Ovary (tissue), 3 donors: Measurements from ENCODE around the gene RAP1A.
"Not testable (repeated sequence)": the region's sequence is repeated elsewhere in the genome, so short reads cannot be mapped to it uniquely, and the experiment has no call there.

Source experiments
- CTCF ChIP-seq, 3 donors: fragments of 450-650 bp in 2 of 3; fragments of 200-600 bp in 1 of 3; IDR thresholded peaks; one replicate each; pipeline versions ENCODE4 v1.5.1 to v1.8.0; 2016 to 2022; ENCODE audit warnings: antibody characterized with exemption in 3 of 3, mild to moderate bottlenecking in 1 of 3
- EP300 ChIP-seq: sonication (generic); formaldehyde crosslinking; IDR thresholded peaks from one replicate; pipeline ENCODE4 v1.6.1; 2017; ENCODE audit warnings: antibody characterized with exemption
- POLR2A ChIP-seq: fragments of 450-650 bp; IDR thresholded peaks from one replicate; pipeline ENCODE4 v1.6.1; 2017; ENCODE audit warnings: antibody characterized with exemption, mild to moderate bottlenecking, moderate library complexity
- donor health status: DM: no; HTN: no; CAD: no.

- TF ChIP-seq CTCF (IDR thresholded peaks at IDR 0.05); POLR2A; EP300: not testable (repeated sequence)
Observed at GRCh38 chr1:111632771-111633170, 13.2 kb downstream of the RAP1A start.
